22Rv1 (cell line): Measurements from ENCODE around the gene COPS7A.

Experiments
- ZFX ChIP-seq: fragments of 450-650 bp; IDR thresholded peaks from 2 replicates; pipeline ENCODE4 v1.6.1; 2017; ENCODE audit warnings: antibody characterized with exemption, borderline replicate concordance
- TF ChIP-seq, protein P1 (sequence below): fragments of 450-650 bp; IDR thresholded peaks from 2 replicates; pipeline ENCODE4 v1.5.1; 2017; ENCODE audit warnings: mild to moderate bottlenecking

DNA sequence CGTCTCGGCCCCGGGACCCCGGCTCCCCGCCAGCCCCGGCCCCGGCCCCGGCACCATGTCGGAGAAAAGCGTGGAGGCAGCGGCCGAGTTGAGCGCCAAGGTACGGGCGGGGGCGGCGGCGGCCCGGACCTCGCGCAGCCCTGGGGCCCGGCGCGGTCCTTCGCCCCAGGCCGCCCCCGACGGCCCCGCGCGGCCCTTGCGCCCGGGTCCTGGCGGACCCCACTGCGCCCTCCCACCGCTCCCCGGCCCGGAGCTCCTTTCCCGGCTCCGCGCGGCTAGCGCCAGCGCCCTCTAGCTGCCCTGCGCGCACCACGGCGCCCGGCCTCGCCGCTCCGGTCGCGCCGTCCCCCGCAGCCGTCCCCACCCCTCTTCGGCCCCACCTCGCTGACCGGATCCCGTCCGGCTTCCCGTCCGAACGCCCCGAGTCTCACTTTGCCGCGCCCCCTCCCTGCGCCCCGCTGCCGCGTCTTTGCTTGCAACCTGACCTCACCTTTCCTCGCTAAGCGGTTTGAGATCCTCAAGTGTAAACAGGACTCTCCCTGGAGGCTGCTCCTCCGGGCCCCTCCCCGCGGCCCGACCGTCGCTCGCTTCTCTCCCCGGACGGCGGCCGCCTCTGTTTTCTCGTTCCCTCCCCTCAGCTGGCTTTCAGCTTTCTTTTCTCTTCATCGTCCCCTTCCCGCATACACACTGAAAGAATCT, 43.0 kb downstream of the COPS7A start:
- TF ChIP-seq, protein P1, sequence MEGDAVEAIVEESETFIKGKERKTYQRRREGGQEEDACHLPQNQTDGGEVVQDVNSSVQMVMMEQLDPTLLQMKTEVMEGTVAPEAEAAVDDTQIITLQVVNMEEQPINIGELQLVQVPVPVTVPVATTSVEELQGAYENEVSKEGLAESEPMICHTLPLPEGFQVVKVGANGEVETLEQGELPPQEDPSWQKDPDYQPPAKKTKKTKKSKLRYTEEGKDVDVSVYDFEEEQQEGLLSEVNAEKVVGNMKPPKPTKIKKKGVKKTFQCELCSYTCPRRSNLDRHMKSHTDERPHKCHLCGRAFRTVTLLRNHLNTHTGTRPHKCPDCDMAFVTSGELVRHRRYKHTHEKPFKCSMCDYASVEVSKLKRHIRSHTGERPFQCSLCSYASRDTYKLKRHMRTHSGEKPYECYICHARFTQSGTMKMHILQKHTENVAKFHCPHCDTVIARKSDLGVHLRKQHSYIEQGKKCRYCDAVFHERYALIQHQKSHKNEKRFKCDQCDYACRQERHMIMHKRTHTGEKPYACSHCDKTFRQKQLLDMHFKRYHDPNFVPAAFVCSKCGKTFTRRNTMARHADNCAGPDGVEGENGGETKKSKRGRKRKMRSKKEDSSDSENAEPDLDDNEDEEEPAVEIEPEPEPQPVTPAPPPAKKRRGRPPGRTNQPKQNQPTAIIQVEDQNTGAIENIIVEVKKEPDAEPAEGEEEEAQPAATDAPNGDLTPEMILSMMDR: peak; percentile 99
- no peak for TF ChIP-seq ZFX
